Gastroesophageal sphincter (tissue), 4 donors: Measurements from ENCODE around the gene MSLN. TPM values are rescaled to one million over a fixed set of nuclear protein-coding genes. Genes with fewer than 3 reads are reported as not detected.

Source experiments
- ATAC-seq: fragments of 150-250 bp; one replicate; pipeline ENCODE4 v1.9.1; 2016; ENCODE audit warnings: mild to moderate bottlenecking, moderate library complexity
- H3K27ac ChIP-seq, 4 donors: fragments of 200-600 bp; sonication (generic) in 3 of 4; 1 replicate in 3 of 4; 2 replicates in 1 of 4; pipeline ENCODE4 v1.5.1; 2016 to 2019
- H3K27me3 ChIP-seq: fragments of 200-600 bp; sonication (generic); one replicate; pipeline ENCODE4 v1.5.1; 2019
- H3K36me3 ChIP-seq, 2 donors: fragments of 200-600 bp; sonication (generic); one replicate each; pipeline ENCODE4 v1.5.1; 2019; ENCODE audit warnings: control low read depth in 1 of 2
- H3K4me1 ChIP-seq, 3 donors: fragments of 200-600 bp; sonication (generic); 1 replicate in 2 of 3; 2 replicates in 1 of 3; pipeline ENCODE4 v1.5.1; 2016 to 2019; ENCODE audit warnings: control low read depth in 2 of 3
- H3K4me3 ChIP-seq, 2 donors: fragments of 200-600 bp; sonication (generic); one replicate each; pipeline ENCODE4 v1.5.1; 2019; ENCODE audit warnings: mild to moderate bottlenecking in 1 of 2, moderate library complexity in 1 of 2
- H3K9me3 ChIP-seq, 3 donors: fragments of 200-600 bp; sonication (generic); one replicate each; pipeline ENCODE4 v1.5.1; 2017 to 2019; ENCODE audit warnings: control low read depth in 2 of 3
- EP300 ChIP-seq: sonication (generic); formaldehyde crosslinking; IDR thresholded peaks from one replicate; pipeline ENCODE4 v1.6.1; 2017; ENCODE audit warnings: antibody characterized with exemption, mild to moderate bottlenecking
- POLR2A ChIP-seq, 2 donors: fragments of 450-650 bp; IDR thresholded peaks; one replicate each; pipeline ENCODE4 v1.6.1; 2017; ENCODE audit warnings: antibody characterized with exemption in 2 of 2, mild to moderate bottlenecking in 2 of 2, moderate library complexity in 1 of 2
- POLR2AphosphoS5 ChIP-seq: sonication (generic); formaldehyde crosslinking; IDR thresholded peaks from one replicate; pipeline ENCODE4 v1.6.1; 2017; ENCODE audit warnings: antibody characterized with exemption
- WGBS, 2 donors: methylation state at CpG; one replicate each; pipeline ENCODE4 v1.1.5; 2018; ENCODE audit warnings: low coverage in 1 of 2; 5-methylcytosine and 5-hydroxymethylcytosine counted together
- total RNA-seq, 4 donors: library from RNA; depleted of rRNA; stranded (reverse); fragments of >200 nt; gene quantifications; one replicate each; pipeline ENCODE4 v1.1.0, GENCODE V29; 2016
- TF ChIP-seq, protein P1 (sequence below), 4 experiments: fragments of 200-600 bp in 2 of 4; fragments of 450-650 bp in 2 of 4; sonication (generic) in 1 of 4; IDR thresholded peaks; one replicate each; pipeline ENCODE4 v1.5.1; 2017 to 2019; ENCODE audit warnings: antibody characterized with exemption in 4 of 4, mild to moderate bottlenecking in 2 of 4, moderate library complexity in 2 of 4

MSLN gene
- total RNA-seq, 4 donors from 2014 or later, result 0.73 to 7.2 TPM; not detected in 2

DNA sequence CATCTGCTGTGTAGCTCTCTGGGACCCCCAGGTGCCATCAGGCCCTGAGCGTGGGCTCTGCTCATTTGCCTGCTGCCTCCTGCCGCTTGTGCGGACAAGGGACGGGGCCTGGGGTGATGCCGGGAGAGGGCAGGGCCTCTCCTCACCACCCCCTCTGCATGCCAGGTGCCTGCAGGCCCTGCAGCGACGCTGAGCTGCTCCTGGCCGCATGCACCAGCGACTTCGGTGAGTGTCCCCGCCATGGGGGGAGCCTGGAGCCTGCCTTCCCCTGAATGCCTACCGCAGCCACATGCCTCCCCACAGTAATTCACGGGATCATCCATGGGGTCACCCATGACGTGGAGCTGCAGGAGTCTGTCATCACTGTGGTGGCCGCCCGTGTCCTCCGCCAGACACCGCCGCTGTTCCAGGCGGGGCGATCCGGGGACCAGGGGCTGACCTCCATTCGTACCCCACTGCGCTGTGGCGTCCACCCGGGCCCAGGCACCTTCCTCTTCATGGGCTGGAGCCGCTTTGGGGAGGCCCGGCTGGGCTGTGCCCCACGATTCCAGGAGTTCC, 43.7 kb upstream of the MSLN start:
- Histone ChIP-seq H3K36me3 (peaks cover 0 to 7% of the 10 kb centered on the region in 2 donors), H3K27ac (no peak overlapping the region), H3K27me3 (peaks cover 6% of the 10 kb centered on the region), H3K4me3 (no peak overlapping the region), H3K4me1 (peaks cover 0 to 62% (median 28%) of the 10 kb centered on the region in 3 donors), H3K9me3 (no peaks in the 10 kb centered on the region)
- WGBS, 2 donors, result 92% methylated on average over 2 of the region's 29 CpGs; no CpG with 5 or more reads in 1 of the 2 donors
- ATAC-seq, result no peak
- TF ChIP-seq POLR2A (IDR thresholded peaks at IDR 0.05), result no peak
- TF ChIP-seq POLR2AphosphoS5, result no peak
- TF ChIP-seq, protein P1, sequence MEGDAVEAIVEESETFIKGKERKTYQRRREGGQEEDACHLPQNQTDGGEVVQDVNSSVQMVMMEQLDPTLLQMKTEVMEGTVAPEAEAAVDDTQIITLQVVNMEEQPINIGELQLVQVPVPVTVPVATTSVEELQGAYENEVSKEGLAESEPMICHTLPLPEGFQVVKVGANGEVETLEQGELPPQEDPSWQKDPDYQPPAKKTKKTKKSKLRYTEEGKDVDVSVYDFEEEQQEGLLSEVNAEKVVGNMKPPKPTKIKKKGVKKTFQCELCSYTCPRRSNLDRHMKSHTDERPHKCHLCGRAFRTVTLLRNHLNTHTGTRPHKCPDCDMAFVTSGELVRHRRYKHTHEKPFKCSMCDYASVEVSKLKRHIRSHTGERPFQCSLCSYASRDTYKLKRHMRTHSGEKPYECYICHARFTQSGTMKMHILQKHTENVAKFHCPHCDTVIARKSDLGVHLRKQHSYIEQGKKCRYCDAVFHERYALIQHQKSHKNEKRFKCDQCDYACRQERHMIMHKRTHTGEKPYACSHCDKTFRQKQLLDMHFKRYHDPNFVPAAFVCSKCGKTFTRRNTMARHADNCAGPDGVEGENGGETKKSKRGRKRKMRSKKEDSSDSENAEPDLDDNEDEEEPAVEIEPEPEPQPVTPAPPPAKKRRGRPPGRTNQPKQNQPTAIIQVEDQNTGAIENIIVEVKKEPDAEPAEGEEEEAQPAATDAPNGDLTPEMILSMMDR (IDR thresholded peaks at IDR 0.05), result no peak
- TF ChIP-seq EP300, result no peak

DNA sequence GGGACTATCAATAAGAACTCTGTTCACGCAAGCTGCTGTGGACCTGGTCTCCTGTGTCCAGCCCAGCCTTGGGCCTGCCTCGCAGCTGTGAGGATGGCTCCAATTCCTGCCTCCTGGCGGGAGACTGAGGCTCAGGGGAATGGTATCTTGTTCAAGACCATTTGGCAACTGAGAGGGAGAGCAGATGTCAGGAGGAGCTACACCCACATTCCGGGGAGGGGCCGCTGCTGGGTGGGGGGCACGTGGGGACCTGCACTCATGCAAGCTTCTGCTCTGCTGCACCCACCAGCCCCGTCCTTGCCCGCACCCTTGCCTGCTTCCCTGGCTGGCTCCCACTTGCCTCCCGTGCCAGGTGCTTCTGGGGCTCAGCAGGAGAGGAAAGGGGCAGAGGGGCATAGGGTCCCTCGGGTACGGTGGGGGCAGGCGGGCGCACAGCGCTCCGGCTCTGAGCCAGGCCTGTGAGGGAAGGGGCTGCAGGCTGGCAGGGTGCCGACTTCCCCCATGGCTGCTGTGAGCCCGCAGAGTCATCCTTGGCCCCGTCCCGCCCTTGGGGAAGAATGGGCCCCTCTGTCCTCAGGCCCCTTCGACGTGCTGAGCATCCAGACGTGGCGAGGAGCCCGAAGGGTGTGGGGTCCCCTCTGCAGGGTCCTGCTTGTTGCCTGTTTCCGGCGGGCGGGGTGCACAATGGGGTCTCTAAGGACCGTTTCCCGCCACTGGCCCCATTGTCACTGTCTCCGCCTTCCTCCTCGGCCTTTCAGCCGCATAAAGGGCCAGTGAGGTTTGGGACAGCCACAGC, 42.9 kb upstream of the MSLN start:
- Histone ChIP-seq H3K9me3 (no peaks in the 10 kb centered on the region), H3K4me3 (no peak overlapping the region), H3K27ac (peak overlapping the region in 1 of 4 donors; percentile 24), H3K36me3 (peaks cover 0 to 13% of the 10 kb centered on the region in 2 donors), H3K27me3 (no peaks in the 10 kb centered on the region), H3K4me1 (peaks cover 0 to 68% (median 32%) of the 10 kb centered on the region in 3 donors)
- no peak for TF ChIP-seq POLR2AphosphoS5
- TF ChIP-seq EP300, result no peak
- TF ChIP-seq, protein P1 (IDR thresholded peaks at IDR 0.05), result no peak
- TF ChIP-seq POLR2A (IDR thresholded peaks at IDR 0.05), result no peak
- no CpG with 5 or more reads among the region's 32 CpGs for WGBS, 2 donors
- ATAC-seq, result no peak

DNA sequence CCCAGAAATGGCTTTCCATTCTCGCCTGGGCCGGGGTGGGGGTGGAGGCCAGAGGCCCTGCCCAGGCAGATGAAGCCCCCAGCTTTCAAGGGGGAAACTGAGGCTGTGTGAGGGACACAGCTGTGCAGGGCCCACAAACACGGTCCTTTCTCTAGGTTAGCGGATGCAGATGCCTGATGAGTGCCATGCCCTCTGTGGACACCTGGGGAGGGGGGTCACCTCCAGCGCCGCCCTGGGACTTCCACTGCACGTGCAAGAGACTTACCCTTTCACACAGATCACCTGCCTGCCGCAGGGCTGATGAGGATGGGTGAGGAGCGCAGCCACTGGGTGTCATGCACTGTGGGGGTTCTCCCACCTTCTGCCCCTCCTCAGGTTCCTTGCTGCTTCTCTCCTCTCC, 42.1 kb upstream of the MSLN start:
- H3K4me3 ChIP-seq, result no peak overlapping the region
- no peak overlapping the region for H3K27ac ChIP-seq
- H3K36me3 ChIP-seq, result peaks cover 0 to 15% of the 10 kb centered on the region in 2 donors
- TF ChIP-seq, protein P1 (IDR thresholded peaks at IDR 0.05), result no peak
- TF ChIP-seq EP300 (no peak), POLR2AphosphoS5 (no peak), POLR2A (IDR thresholded peaks at IDR 0.05) (no peak)
- H3K27me3 ChIP-seq, result no peaks in the 10 kb centered on the region
- no peaks in the 10 kb centered on the region for H3K9me3 ChIP-seq
- peaks cover 0 to 68% (median 32%) of the 10 kb centered on the region in 3 donors for H3K4me1 ChIP-seq
- 92% methylated on average over 2 of the region's 9 CpGs; no CpG with 5 or more reads in 1 of the 2 donors for WGBS, 2 donors
- ATAC-seq, result no peak

DNA sequence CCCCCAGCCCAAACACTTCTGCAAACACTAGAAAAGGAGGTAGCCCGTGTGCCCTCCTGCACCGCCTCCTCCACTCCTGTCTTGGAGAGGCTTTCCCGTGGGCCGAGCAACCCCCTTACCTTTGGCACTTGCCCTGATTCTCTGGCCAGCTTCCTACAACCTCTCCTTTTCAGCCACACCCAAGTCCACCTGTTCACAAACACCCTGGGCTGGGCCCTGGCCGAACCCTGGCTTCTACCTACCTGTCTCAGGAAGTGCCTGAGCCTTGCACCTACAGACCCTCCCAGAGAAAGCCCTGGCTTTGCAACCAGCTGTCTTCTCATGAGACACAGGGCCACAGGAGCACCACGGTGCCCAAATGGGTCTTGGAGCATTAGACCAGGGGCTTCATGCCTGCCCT, 41.6 kb upstream of the MSLN start:
- TF ChIP-seq POLR2A (IDR thresholded peaks at IDR 0.05), result no peak
- no peak for TF ChIP-seq EP300
- TF ChIP-seq, protein P1 (IDR thresholded peaks at IDR 0.05), result no peak
- TF ChIP-seq POLR2AphosphoS5, result no peak
- Histone ChIP-seq H3K27ac (no peak overlapping the region), H3K4me3 (no peak overlapping the region), H3K9me3 (no peaks in the 10 kb centered on the region), H3K36me3 (peaks cover 0 to 15% of the 10 kb centered on the region in 2 donors), H3K4me1 (peaks cover 0 to 68% (median 32%) of the 10 kb centered on the region in 3 donors), H3K27me3 (no peaks in the 10 kb centered on the region)
- no peak for ATAC-seq
- 73 to 87% methylated on average over 2 to 4 of the region's 6 CpGs for WGBS, 2 donors
